Caco-2 (cell line): Measurements from ENCODE around the gene MAST4. TPM values are rescaled to one million over a fixed set of nuclear protein-coding genes. Genes with fewer than 3 reads are reported as not detected.

Source experiments
- BruUV-seq: library from RNA; stranded (reverse); fragments of 400-500 nt; replicated peaks from 2 replicates; lab custom pipeline; 2021; lab: Mats Ljungman, UMichigan
- CTCF ChIA-PET: fragments of 300-600 bp; sonication (Branson Sonifier 250); formaldehyde crosslinking; loops from one replicate; lab custom pipeline; 2022; ENCODE audit warnings: antibody characterized with exemption; lab: Charles Lee
- POLR2A ChIA-PET: fragments of 300-600 bp; sonication (Branson Sonifier 250); formaldehyde crosslinking; loops from one replicate; lab custom pipeline; 2022; ENCODE audit warnings: antibody characterized with exemption; lab: Charles Lee
- DNase-seq, 2 experiments: peaks; one replicate each; pipeline versions ENCODE4 v3.0.0 to v3.0.0-alpha.2; 2020 to 2022
- H3K27me3 ChIP-seq: replicated peaks from 2 replicates; pipeline ENCODE4 v1.6.0; 2011; ENCODE audit warnings: low read length; ENCODE audit not compliant: control insufficient read depth, insufficient read depth
- H3K36me3 ChIP-seq: 2 replicates; pipeline ENCODE4 v1.5.1; 2011; ENCODE audit warnings: low read length; ENCODE audit not compliant: control insufficient read depth, insufficient read depth
- H3K4me1 ChIP-seq: fragments of 250-450 bp; sonication (Bioruptor Pico); 2 replicates; pipeline ENCODE4 v1.5.1; 2020; ENCODE audit warnings: mild to moderate bottlenecking
- H3K4me3 ChIP-seq: 2 replicates; pipeline ENCODE4 v1.5.1; 2011; ENCODE audit warnings: low read depth, mild to moderate bottlenecking, control low read depth, low read length
- H3K9me3 ChIP-seq: fragments of 250-450 bp; sonication (Bioruptor Pico); 2 replicates; pipeline ENCODE4 v1.5.1; 2020; ENCODE audit warnings: mild to moderate bottlenecking, moderate library complexity
- H3K27ac Mint-ChIP-seq: one replicate; pipeline ENCODE4 v1.8.0; 2022; ENCODE audit warnings: mixed read lengths; ENCODE audit not compliant: unreplicated experiment
- H3K27me3 Mint-ChIP-seq: one replicate; pipeline ENCODE4 v1.8.0; 2022; ENCODE audit warnings: mixed read lengths; ENCODE audit not compliant: insufficient read depth, unreplicated experiment
- H3K36me3 Mint-ChIP-seq: one replicate; pipeline ENCODE4 v1.8.0; 2022; ENCODE audit warnings: mild to moderate bottlenecking, mixed read lengths; ENCODE audit not compliant: insufficient read depth, unreplicated experiment
- H3K4me1 Mint-ChIP-seq: one replicate; pipeline ENCODE4 v1.8.0; 2022; ENCODE audit warnings: low read depth, mixed read lengths; ENCODE audit not compliant: unreplicated experiment
- H3K4me3 Mint-ChIP-seq: one replicate; pipeline ENCODE4 v1.8.0; 2022; ENCODE audit warnings: mild to moderate bottlenecking, moderate library complexity, mixed read lengths; ENCODE audit not compliant: unreplicated experiment
- H3K9me3 Mint-ChIP-seq: one replicate; pipeline ENCODE4 v1.8.0; 2022; ENCODE audit warnings: mixed read lengths; ENCODE audit not compliant: unreplicated experiment
- intact Hi-C: fragments of 100-400 bp; cut with micrococcal nuclease; formaldehyde crosslinking; loops from one replicate; pipeline ENCODE4 v1.10.0; 2022; ENCODE audit not compliant: unreplicated experiment
- total RNA-seq: library from RNA; stranded (reverse); gene quantifications from 2 replicates; pipeline ENCODE4 v1.2.3, GENCODE V29; 2022
- TF ChIP-seq, protein P1 (sequence below), 2 experiments: fragments of 200-600 bp in 1 of 2; IDR thresholded peaks; 1 replicate in 1 of 2; 2 replicates in 1 of 2; pipeline versions ENCODE4 v1.5.1 to v1.8.0; 2011 to 2022; ENCODE audit warnings: antibody characterized with exemption in 1 of 2, control low read depth in 1 of 2, inconsistent platforms in 1 of 2, low read depth in 1 of 2, low read length in 1 of 2, mild to moderate bottlenecking in 1 of 2, moderate library complexity in 1 of 2; ENCODE audit not compliant: insufficient read depth in 1 of 2, severe bottlenecking in 1 of 2, unreplicated experiment in 1 of 2

MAST4 gene
- total RNA-seq, 1 experiment from 2014 or later, result 17.8 TPM

DNA sequence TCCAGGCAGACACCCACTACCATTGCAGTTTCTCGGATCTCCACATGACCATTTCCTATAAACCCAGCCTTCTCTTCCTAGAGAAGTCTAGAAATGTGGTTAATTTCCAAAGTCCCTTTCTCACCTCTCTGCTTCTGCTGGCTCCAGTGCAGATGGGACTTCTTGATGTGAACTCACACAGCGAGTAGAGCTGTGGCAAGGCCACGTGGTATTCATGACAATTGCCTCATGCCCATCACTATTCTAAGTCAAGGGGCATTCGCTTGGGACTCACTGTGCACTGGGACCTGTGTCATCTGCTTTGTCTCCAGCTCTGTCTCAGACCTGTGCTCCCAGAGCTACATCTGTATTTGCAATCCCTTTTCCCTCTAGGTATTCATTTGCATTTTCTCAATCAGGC is 594.2 kb downstream of the MAST4 start:
- ChIA-PET CTCF (no interaction called here), POLR2A (no interaction called here)
- Mint-ChIP-seq H3K27ac (no peak overlapping the region), H3K4me1 (no peaks in the 10 kb centered on the region), H3K36me3 (no peaks in the 10 kb centered on the region), H3K4me3 (no peak overlapping the region), H3K9me3 (no peaks in the 10 kb centered on the region), H3K27me3 (peaks cover 3% of the 10 kb centered on the region)
- TF ChIP-seq, protein P1, sequence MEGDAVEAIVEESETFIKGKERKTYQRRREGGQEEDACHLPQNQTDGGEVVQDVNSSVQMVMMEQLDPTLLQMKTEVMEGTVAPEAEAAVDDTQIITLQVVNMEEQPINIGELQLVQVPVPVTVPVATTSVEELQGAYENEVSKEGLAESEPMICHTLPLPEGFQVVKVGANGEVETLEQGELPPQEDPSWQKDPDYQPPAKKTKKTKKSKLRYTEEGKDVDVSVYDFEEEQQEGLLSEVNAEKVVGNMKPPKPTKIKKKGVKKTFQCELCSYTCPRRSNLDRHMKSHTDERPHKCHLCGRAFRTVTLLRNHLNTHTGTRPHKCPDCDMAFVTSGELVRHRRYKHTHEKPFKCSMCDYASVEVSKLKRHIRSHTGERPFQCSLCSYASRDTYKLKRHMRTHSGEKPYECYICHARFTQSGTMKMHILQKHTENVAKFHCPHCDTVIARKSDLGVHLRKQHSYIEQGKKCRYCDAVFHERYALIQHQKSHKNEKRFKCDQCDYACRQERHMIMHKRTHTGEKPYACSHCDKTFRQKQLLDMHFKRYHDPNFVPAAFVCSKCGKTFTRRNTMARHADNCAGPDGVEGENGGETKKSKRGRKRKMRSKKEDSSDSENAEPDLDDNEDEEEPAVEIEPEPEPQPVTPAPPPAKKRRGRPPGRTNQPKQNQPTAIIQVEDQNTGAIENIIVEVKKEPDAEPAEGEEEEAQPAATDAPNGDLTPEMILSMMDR (IDR thresholded peaks at IDR 0.05; ENCODE audit: insufficient read depth in 1 of 2, low read depth in 1 of 2, low read length in 1 of 2, severe bottlenecking in 1 of 2, unreplicated experiment in 1 of 2), result no peak
- Histone ChIP-seq H3K4me1 (no peaks in the 10 kb centered on the region), H3K9me3 (no peaks in the 10 kb centered on the region), H3K36me3 (no peaks in the 10 kb centered on the region), H3K27me3 (no peaks in the 10 kb centered on the region), H3K4me3 (no peak overlapping the region)
- intact Hi-C loops, result no loop called here
- no peak for DNase-seq
- no TSS peak for BruUV-seq

- intact Hi-C loops, result no loop called here
- CTCF ChIA-PET, result no interaction called here
Observed at GRCh38 chr5:67190861-67191260, 594.7 kb downstream of the MAST4 start.

GRCh38 chr5:67192719-67193438 is 596.7 kb downstream of the MAST4 start:
- TF ChIP-seq, protein P1 (IDR thresholded peaks at IDR 0.05; ENCODE audit: insufficient read depth in 1 of 2, low read depth in 1 of 2, low read length in 1 of 2, severe bottlenecking in 1 of 2, unreplicated experiment in 1 of 2), result no peak
- DNase-seq, result no peak
- Mint-ChIP-seq H3K27ac (no peak overlapping the region), H3K9me3 (no peaks in the 10 kb centered on the region), H3K4me1 (no peaks in the 10 kb centered on the region), H3K27me3 (no peaks in the 10 kb centered on the region), H3K36me3 (no peaks in the 10 kb centered on the region), H3K4me3 (no peak overlapping the region)
- Histone ChIP-seq H3K36me3 (no peaks in the 10 kb centered on the region), H3K9me3 (no peaks in the 10 kb centered on the region), H3K4me1 (no peaks in the 10 kb centered on the region), H3K27me3 (no peaks in the 10 kb centered on the region; the same call in 1 of the 2 replicates), H3K4me3 (no peak overlapping the region)
- no TSS peak for BruUV-seq
- CTCF ChIA-PET, result no interaction called here
- POLR2A ChIA-PET, result no interaction called here
- intact Hi-C loops, result no loop called here

More at GRCh38 chr5:67190861-67191260, 594.7 kb downstream of the MAST4 start:
- H3K36me3 Mint-ChIP-seq, result no peaks in the 10 kb centered on the region
- BruUV-seq, result no TSS peak
- H3K9me3 ChIP-seq, result no peaks in the 10 kb centered on the region
- no peaks in the 10 kb centered on the region for H3K9me3 Mint-ChIP-seq
- no peak for DNase-seq
- POLR2A ChIA-PET, result no interaction called here
- H3K4me3 ChIP-seq, result no peak overlapping the region
- H3K36me3 ChIP-seq, result no peaks in the 10 kb centered on the region
- TF ChIP-seq, protein P1 (IDR thresholded peaks at IDR 0.05; ENCODE audit: insufficient read depth in 1 of 2, low read depth in 1 of 2, low read length in 1 of 2, severe bottlenecking in 1 of 2, unreplicated experiment in 1 of 2), result no peak
- H3K27ac Mint-ChIP-seq, result no peak overlapping the region
- no peak overlapping the region for H3K4me3 Mint-ChIP-seq
- no peaks in the 10 kb centered on the region for H3K27me3 ChIP-seq
- no peaks in the 10 kb centered on the region for H3K4me1 ChIP-seq
- H3K4me1 Mint-ChIP-seq, result no peaks in the 10 kb centered on the region
- peaks cover 3% of the 10 kb centered on the region for H3K27me3 Mint-ChIP-seq
